ENCODE data around the gene ACAA2.
"Not testable (repeated sequence)": the region's sequence is repeated elsewhere in the genome, so short reads cannot be mapped to it uniquely, and the experiment has no call there.

GRCh38 chr18:49799806-49800205 lies 13.5 kb downstream of the ACAA2 start:
- not testable (repeated sequence) for TF ChIP-seq EZH2 (IDR thresholded peaks at IDR 0.05; ENCODE audit: borderline replicate concordance, low read depth, low read length, poor library complexity, severe bottlenecking); CTCF (conservative IDR thresholded peaks at IDR 0.05; ENCODE audit: low read depth, low read length)

All from A673 (cell line).